GM21576 (cell line): ENCODE measurements around the gene LRRC41.
"Not testable (repeated sequence)": the region's sequence is repeated elsewhere in the genome, so short reads cannot be mapped to it uniquely, and the experiment has no call there.

ENCODE experiments used
- ATAC-seq: cut with Tn5 transposase; IDR thresholded peaks from one replicate; pipeline ENCODE4 v1.9.1; 2021; ENCODE audit warnings: mild to moderate bottlenecking, moderate library complexity; ENCODE audit not compliant: unreplicated experiment

LRRC41 gene

GRCh38 chr1:46325285-46326076 lies 22.1 kb upstream of the LRRC41 start:
- not testable (repeated sequence) for ATAC-seq

- not testable (repeated sequence) for ATAC-seq
Measured at GRCh38 chr1:46322191-46322590, 18.8 kb upstream of the LRRC41 start.

- not testable (repeated sequence) for ATAC-seq
Measured at GRCh38 chr1:46319960-46320914, 16.8 kb upstream of the LRRC41 start.

- ATAC-seq, result not testable (repeated sequence)
Measured at GRCh38 chr1:46319301-46319700, 15.9 kb upstream of the LRRC41 start.

- no peak for ATAC-seq
Measured at GRCh38 chr1:46317323-46317722, 13.9 kb upstream of the LRRC41 start.

GRCh38 chr1:46315669-46316403 lies 12.4 kb upstream of the LRRC41 start:
- no peak for ATAC-seq

GRCh38 chr1:46310321-46310720 lies 6.9 kb upstream of the LRRC41 start:
- ATAC-seq, result no peak

GRCh38 chr1:46309401-46310159 lies 6.2 kb upstream of the LRRC41 start:
- no peak for ATAC-seq

GRCh38 chr1:46306159-46306530 lies 2.7 kb upstream of the LRRC41 start:
- no peak for ATAC-seq

GRCh38 chr1:46303872-46304326 lies 483 bp upstream of the LRRC41 start:
- no peak for ATAC-seq

- peak; percentile 6 for ATAC-seq
Measured at GRCh38 chr1:46302641-46303037, 777 bp downstream of the LRRC41 start.

GRCh38 chr1:46301808-46302640 lies 1.4 kb downstream of the LRRC41 start:
- ATAC-seq, result no peak

- ATAC-seq, result no peak
Measured at GRCh38 chr1:46301406-46301807, 2.0 kb downstream of the LRRC41 start.

GRCh38 chr1:46300673-46301405 lies 2.6 kb downstream of the LRRC41 start:
- no peak for ATAC-seq

GRCh38 chr1:46298387-46298786 lies 5.0 kb downstream of the LRRC41 start:
- ATAC-seq, result no peak

- ATAC-seq, result no peak
Measured at GRCh38 chr1:46295306-46295705, 8.1 kb downstream of the LRRC41 start.

- no peak for ATAC-seq
Measured at GRCh38 chr1:46289976-46290375, 13.4 kb downstream of the LRRC41 start.

- ATAC-seq, result no peak
Measured at GRCh38 chr1:46289134-46289494, 14.3 kb downstream of the LRRC41 start.
